Neuronal stem cell (in vitro differentiated cells): Measurements from ENCODE around the gene TAOK3.

Source experiments
- DNase-seq: peaks from one replicate; pipeline ENCODE4 v3.0.0-alpha.2; 2013; ENCODE audit warnings: low spot score
- H2AFZ ChIP-seq: one replicate; pipeline ENCODE4 v1.6.1; 2013; ENCODE audit warnings: mild to moderate bottlenecking, low read length, inconsistent platforms
- H2AK5ac ChIP-seq: 2 replicates; pipeline ENCODE4 v1.6.1; 2013; ENCODE audit warnings: low read depth, mild to moderate bottlenecking, inconsistent platforms, low read length, moderate library complexity, mixed read lengths
- H2BK120ac ChIP-seq: 2 replicates; pipeline ENCODE4 v1.6.1; 2013; ENCODE audit warnings: low read depth, mild to moderate bottlenecking, inconsistent platforms, low read length, moderate library complexity, mixed read lengths
- H2BK12ac ChIP-seq: one replicate; pipeline ENCODE4 v1.6.1; 2013; ENCODE audit warnings: low read length, inconsistent platforms
- H2BK15ac ChIP-seq: 2 replicates; pipeline ENCODE4 v1.6.1; 2013; ENCODE audit warnings: mild to moderate bottlenecking, low read length, inconsistent platforms, mixed read lengths
- H2BK5ac ChIP-seq: one replicate; pipeline ENCODE4 v1.6.1; 2013; ENCODE audit warnings: inconsistent platforms, mild to moderate bottlenecking, low read length, moderate library complexity
- H3K14ac ChIP-seq: one replicate; pipeline ENCODE4 v1.6.1; 2013; ENCODE audit warnings: low read length, inconsistent platforms
- H3K18ac ChIP-seq: 2 replicates; pipeline ENCODE4 v1.6.1; 2013; ENCODE audit warnings: low read length, inconsistent platforms
- H3K23ac ChIP-seq: 2 replicates; pipeline ENCODE4 v1.6.1; 2013; ENCODE audit warnings: low read depth, mild to moderate bottlenecking, mixed read lengths, low read length, inconsistent platforms; ENCODE audit not compliant: poor library complexity
- H3K27ac ChIP-seq: replicated peaks from 3 replicates; pipeline ENCODE4 v1.5.1; 2013; ENCODE audit warnings: low read length, inconsistent platforms
- H3K27me3 ChIP-seq, 3 experiments: 2 replicates each; pipeline ENCODE4 v1.6.1; 2013; ENCODE audit warnings: low read length in 3 of 3, mild to moderate bottlenecking in 2 of 3, inconsistent platforms in 1 of 3, low read depth in 1 of 3, mixed read lengths in 1 of 3, moderate library complexity in 1 of 3; ENCODE audit not compliant: control insufficient read depth in 3 of 3, insufficient read depth in 3 of 3
- H3K36me3 ChIP-seq, 2 donors: replicated peaks in 1 of 2; 2 replicates each; pipeline ENCODE4 v1.6.1; 2013; ENCODE audit warnings: low read length in 2 of 2; ENCODE audit not compliant: control insufficient read depth in 2 of 2, insufficient read depth in 2 of 2
- H3K4ac ChIP-seq: 2 replicates; pipeline ENCODE4 v1.6.1; 2013; ENCODE audit warnings: inconsistent platforms, mild to moderate bottlenecking, low read length, moderate library complexity
- H3K4me1 ChIP-seq, 2 donors: 1 replicate in 1 of 2; 2 replicates in 1 of 2; pipeline ENCODE4 v1.6.1; 2013; ENCODE audit warnings: low read length in 2 of 2, low read depth in 1 of 2; ENCODE audit not compliant: control insufficient read depth in 2 of 2, insufficient read depth in 1 of 2
- H3K4me2 ChIP-seq: one replicate; pipeline ENCODE4 v1.6.1; 2013; ENCODE audit warnings: mild to moderate bottlenecking, low read length, inconsistent platforms; ENCODE audit not compliant: insufficient read depth, poor library complexity, severe bottlenecking
- H3K4me3 ChIP-seq, 2 donors: 2 replicates each; pipeline ENCODE4 v1.5.1; 2013; ENCODE audit warnings: low read length in 2 of 2, mild to moderate bottlenecking in 2 of 2, inconsistent platforms in 1 of 2, moderate library complexity in 1 of 2
- H3K79me1 ChIP-seq: one replicate; pipeline ENCODE4 v1.6.1; 2013; ENCODE audit warnings: low read depth, mild to moderate bottlenecking, inconsistent platforms, low read length, moderate library complexity
- H3K9ac ChIP-seq: one replicate; pipeline ENCODE4 v1.6.1; 2013; ENCODE audit warnings: mild to moderate bottlenecking, low read depth, low read length, inconsistent platforms; ENCODE audit not compliant: poor library complexity
- H3K9me3 ChIP-seq, 2 donors: replicated peaks in 1 of 2; 2 replicates each; pipeline versions ENCODE3 to v1.6.1; 2013; ENCODE audit warnings: low read length in 2 of 2, mild to moderate bottlenecking in 2 of 2, inconsistent platforms in 1 of 2, low read depth in 1 of 2, mixed read lengths in 1 of 2, moderate library complexity in 1 of 2; ENCODE audit not compliant: control insufficient read depth in 2 of 2, insufficient read depth in 1 of 2
- H4K8ac ChIP-seq: one replicate; pipeline ENCODE4 v1.6.1; 2013; ENCODE audit warnings: low read depth, mild to moderate bottlenecking, inconsistent platforms, low read length, moderate library complexity
- H4K91ac ChIP-seq: one replicate; pipeline ENCODE4 v1.6.1; 2013; ENCODE audit warnings: low read length, low read depth, mild to moderate bottlenecking, inconsistent platforms; ENCODE audit not compliant: poor library complexity
- WGBS, 2 donors: extraction: QIAGEN DNeasy Blood & Tissue Kit; methylation state at CpG; one replicate each; pipeline ENCODE4 v1.1.7; 2013; ENCODE audit warnings: missing lambda C conversion rate in 2 of 2, mixed read lengths in 1 of 2; ENCODE audit not compliant: insufficient read length in 2 of 2, insufficient replicate concordance in 1 of 2; ENCODE audit errors: extremely low coverage in 2 of 2; 5-methylcytosine and 5-hydroxymethylcytosine counted together

Gene TAOK3

DNA sequence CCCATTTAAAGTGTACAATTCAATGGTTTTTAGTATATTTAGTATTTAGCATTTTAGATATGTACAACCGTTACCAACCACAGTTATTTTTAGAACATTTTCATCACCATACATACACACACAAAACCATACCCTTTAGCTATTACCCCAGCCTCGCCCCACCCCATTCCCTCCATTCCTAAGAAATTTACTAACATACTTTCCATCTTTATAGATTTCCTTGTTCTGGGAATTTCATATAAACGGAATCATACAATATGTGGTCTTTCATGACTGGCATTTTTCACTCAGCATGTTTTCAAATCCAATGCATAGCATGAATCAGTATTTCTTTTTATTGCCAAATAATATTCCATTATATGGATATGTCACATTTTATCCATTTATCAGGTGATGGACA lies 101.5 kb downstream of the TAOK3 start:
- H3K27ac ChIP-seq = no peak overlapping the region
- no peak overlapping the region for H3K23ac ChIP-seq
- no peaks in the 10 kb centered on the region for H3K4me1 ChIP-seq
- 100% methylated on average over 1 of the region's 3 CpGs; no CpG with 5 or more reads in 1 of the 2 donors for WGBS, 2 donors
- no peak overlapping the region for H3K4me3 ChIP-seq
- no peak overlapping the region for H4K8ac ChIP-seq
- H3K9me3 ChIP-seq = no peaks in the 10 kb centered on the region
- H2AFZ ChIP-seq = no peak overlapping the region
- no peak overlapping the region for H3K4me2 ChIP-seq
- no peaks in the 10 kb centered on the region for H3K79me1 ChIP-seq
- no peaks in the 10 kb centered on the region for H3K36me3 ChIP-seq
- no peak overlapping the region for H3K18ac ChIP-seq
- H2BK12ac ChIP-seq = no peak overlapping the region
- no peak overlapping the region for H2BK120ac ChIP-seq
- no peak overlapping the region for H3K9ac ChIP-seq
- no peak overlapping the region for H2BK5ac ChIP-seq
- no peak overlapping the region for H2BK15ac ChIP-seq
- DNase-seq = no peak
- no peak overlapping the region for H3K4ac ChIP-seq
- no peak overlapping the region for H2AK5ac ChIP-seq
- no peaks in the 10 kb centered on the region for H3K27me3 ChIP-seq
- H4K91ac ChIP-seq = no peak overlapping the region
- no peak overlapping the region for H3K14ac ChIP-seq

GRCh38 chr12:118269806-118270205 lies 102.9 kb downstream of the TAOK3 start:
- H3K4me3 ChIP-seq = no peak overlapping the region
- H3K4me2 ChIP-seq = no peak overlapping the region
- H3K36me3 ChIP-seq = no peaks in the 10 kb centered on the region
- no peak overlapping the region for H3K4ac ChIP-seq
- H2BK120ac ChIP-seq = no peak overlapping the region
- no peak overlapping the region for H2AK5ac ChIP-seq
- no peak overlapping the region for H3K18ac ChIP-seq
- H3K27me3 ChIP-seq = no peaks in the 10 kb centered on the region
- H3K23ac ChIP-seq = no peak overlapping the region
- no peak overlapping the region for H2AFZ ChIP-seq
- no peak overlapping the region for H3K14ac ChIP-seq
- no peaks in the 10 kb centered on the region for H3K4me1 ChIP-seq
- no peak overlapping the region for H2BK15ac ChIP-seq
- H4K91ac ChIP-seq = no peak overlapping the region
- WGBS, 2 donors = no CpG with 5 or more reads among the region's 1 CpG
- no peak overlapping the region for H3K27ac ChIP-seq
- no peak overlapping the region for H2BK5ac ChIP-seq
- no peaks in the 10 kb centered on the region for H3K79me1 ChIP-seq
- DNase-seq = no peak
- no peak overlapping the region for H4K8ac ChIP-seq
- H3K9ac ChIP-seq = no peak overlapping the region
- H3K9me3 ChIP-seq = no peaks in the 10 kb centered on the region
- H2BK12ac ChIP-seq = no peak overlapping the region

- no peaks in the 10 kb centered on the region for H3K9me3 ChIP-seq
- no peak overlapping the region for H4K91ac ChIP-seq
- no CpG with 5 or more reads among the region's 6 CpGs for WGBS, 2 donors
- H2AFZ ChIP-seq = no peak overlapping the region
- H3K18ac ChIP-seq = no peak overlapping the region
- no peaks in the 10 kb centered on the region for H3K36me3 ChIP-seq
- H3K23ac ChIP-seq = no peak overlapping the region
- no peaks in the 10 kb centered on the region for H3K79me1 ChIP-seq
- H4K8ac ChIP-seq = no peak overlapping the region
- H2BK15ac ChIP-seq = no peak overlapping the region
- H3K9ac ChIP-seq = no peak overlapping the region
- H3K27ac ChIP-seq = no peak overlapping the region
- no peak overlapping the region for H2BK120ac ChIP-seq
- no peak overlapping the region for H3K4ac ChIP-seq
- H3K14ac ChIP-seq = no peak overlapping the region
- no peak for DNase-seq
- no peak overlapping the region for H2BK5ac ChIP-seq
- H2AK5ac ChIP-seq = no peak overlapping the region
- no peaks in the 10 kb centered on the region for H3K4me1 ChIP-seq
- no peak overlapping the region for H2BK12ac ChIP-seq
- H3K4me2 ChIP-seq = no peak overlapping the region
- no peaks in the 10 kb centered on the region for H3K27me3 ChIP-seq
- no peak overlapping the region for H3K4me3 ChIP-seq
Observed at GRCh38 chr12:118259079-118259478, 113.6 kb downstream of the TAOK3 start.

DNA sequence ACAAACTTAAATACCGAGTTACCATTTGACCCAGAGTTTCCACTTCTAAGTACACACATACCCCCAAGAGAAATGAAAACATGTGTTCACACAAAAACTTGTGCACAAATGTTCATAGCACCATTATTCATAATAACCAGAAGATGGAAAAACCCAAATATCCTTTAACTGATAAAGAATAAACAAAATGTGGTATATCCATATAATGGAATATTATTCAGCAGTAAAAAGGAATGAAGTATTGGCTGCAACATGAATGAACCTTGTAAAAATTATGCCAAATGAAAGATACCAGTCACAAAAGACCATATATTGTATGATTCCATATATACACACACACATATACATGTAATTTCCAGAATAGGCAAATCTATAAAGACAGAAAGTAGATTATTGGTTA lies 116.4 kb downstream of the TAOK3 start:
- H3K9ac ChIP-seq = no peak overlapping the region
- no peak overlapping the region for H3K27ac ChIP-seq
- no peaks in the 10 kb centered on the region for H3K27me3 ChIP-seq
- H3K36me3 ChIP-seq = no peaks in the 10 kb centered on the region
- no peak overlapping the region for H3K4me2 ChIP-seq
- no peak overlapping the region for H4K8ac ChIP-seq
- H4K91ac ChIP-seq = no peak overlapping the region
- no peak for DNase-seq
- H2AK5ac ChIP-seq = no peak overlapping the region
- H2BK15ac ChIP-seq = no peak overlapping the region
- H3K79me1 ChIP-seq = no peaks in the 10 kb centered on the region
- no peak overlapping the region for H3K14ac ChIP-seq
- no peak overlapping the region for H3K18ac ChIP-seq
- no peak overlapping the region for H2BK120ac ChIP-seq
- H3K4ac ChIP-seq = no peak overlapping the region
- WGBS, 2 donors = no CpG with 5 or more reads among the region's 1 CpG
- no peak overlapping the region for H2BK12ac ChIP-seq
- H2BK5ac ChIP-seq = no peak overlapping the region
- H3K23ac ChIP-seq = no peak overlapping the region
- no peak overlapping the region for H3K4me3 ChIP-seq
- no peaks in the 10 kb centered on the region for H3K4me1 ChIP-seq
- H3K9me3 ChIP-seq = no peaks in the 10 kb centered on the region
- H2AFZ ChIP-seq = no peak overlapping the region
